NOMO-1 treated with DMSO at 0.1 percent for 48 hours (cell line): ENCODE measurements around the gene PLEKHA7.
"Not testable (repeated sequence)": the region's sequence is repeated elsewhere in the genome, so short reads cannot be mapped to it uniquely, and the experiment has no call there.

Experiments
- DNase-seq: peaks from one replicate; lab custom pipeline; 2025; ENCODE audit not compliant: unreplicated experiment; lab: John Stamatoyannopoulos, UW

PLEKHA7 gene

GRCh38 chr11:16977136-16977993 is 36.8 kb downstream of the PLEKHA7 start:
- DNase-seq = no peak

- no peak for DNase-seq
Measured at GRCh38 chr11:16976379-16976778, 37.8 kb downstream of the PLEKHA7 start.

- no peak for DNase-seq
Measured at GRCh38 chr11:16975906-16976305, 38.3 kb downstream of the PLEKHA7 start.

GRCh38 chr11:16973338-16973964 is 40.8 kb downstream of the PLEKHA7 start:
- no peak for DNase-seq

GRCh38 chr11:16969010-16969999 is 44.9 kb downstream of the PLEKHA7 start:
- no peak for DNase-seq

GRCh38 chr11:16968196-16968595 is 46.0 kb downstream of the PLEKHA7 start:
- no peak for DNase-seq

- DNase-seq = no peak
Measured at GRCh38 chr11:16966930-16967671, 47.1 kb downstream of the PLEKHA7 start.

GRCh38 chr11:16964501-16964900 is 49.7 kb downstream of the PLEKHA7 start:
- no peak for DNase-seq

GRCh38 chr11:16963316-16963876 is 50.8 kb downstream of the PLEKHA7 start:
- DNase-seq = no peak

GRCh38 chr11:16962589-16962988 is 51.6 kb downstream of the PLEKHA7 start:
- not testable (repeated sequence) for DNase-seq

GRCh38 chr11:16962146-16962545 is 52.1 kb downstream of the PLEKHA7 start:
- DNase-seq = no peak

GRCh38 chr11:16960250-16960649 is 54.0 kb downstream of the PLEKHA7 start:
- no peak for DNase-seq

- no peak for DNase-seq
Measured at GRCh38 chr11:16959602-16960001, 54.6 kb downstream of the PLEKHA7 start.

- DNase-seq = no peak
Measured at GRCh38 chr11:16958833-16959232, 55.4 kb downstream of the PLEKHA7 start.

- no peak for DNase-seq
Measured at GRCh38 chr11:16956538-16957153, 57.6 kb downstream of the PLEKHA7 start.

GRCh38 chr11:16953663-16954062 is 60.6 kb downstream of the PLEKHA7 start:
- DNase-seq = no peak

- DNase-seq = no peak
Measured at GRCh38 chr11:16946477-16947282, 67.5 kb downstream of the PLEKHA7 start.

- peak; percentile 31 for DNase-seq
Measured at GRCh38 chr11:16945671-16946469, 68.3 kb downstream of the PLEKHA7 start.
